Stimulated activated CD4-positive, alpha-beta T cell treated with anti-CD3 and anti-CD28 coated beads, TNF-alpha, amount 100 ng/mL, for 24 hours (primary cell): Measurements from ENCODE around the gene B3GNT3.
"Not testable (repeated sequence)": the region's sequence is repeated elsewhere in the genome, so short reads cannot be mapped to it uniquely, and the experiment has no call there.

Experiments used
- DNase-seq, 3 experiments: peaks; one replicate each; pipeline ENCODE4 v3.0.0-alpha.2; 2020; ENCODE audit warnings: low read depth in 3 of 3

The B3GNT3 gene

DNA sequence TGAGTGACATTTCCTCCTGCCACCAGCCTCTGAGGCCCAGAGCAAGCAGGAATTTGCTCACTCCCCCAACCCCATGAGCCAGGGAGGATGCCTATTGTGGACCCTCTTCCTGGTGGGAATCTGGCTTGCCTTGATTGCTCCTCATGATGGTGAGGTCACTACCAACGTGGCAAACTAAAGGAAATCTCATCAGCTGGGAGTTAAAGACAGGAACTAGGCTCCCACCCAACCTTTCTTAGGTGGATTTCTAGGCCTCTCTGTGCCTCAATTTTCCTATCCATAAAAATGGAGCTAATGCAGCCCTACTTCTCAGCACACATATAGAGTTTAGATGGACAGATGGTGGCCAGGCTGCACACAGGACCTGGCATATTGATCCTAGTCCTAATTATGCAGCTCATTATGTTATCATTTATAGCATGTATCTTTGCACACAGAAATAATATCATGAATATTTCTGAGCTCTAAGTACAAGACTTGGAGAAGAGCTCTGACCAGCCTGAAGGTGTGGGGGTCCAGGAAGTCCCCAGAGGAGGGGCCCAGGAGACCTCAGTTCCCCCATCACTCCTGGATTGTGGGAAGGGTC is 2.0 kb downstream of the B3GNT3 start:
- DNase-seq, result no peak

DNA sequence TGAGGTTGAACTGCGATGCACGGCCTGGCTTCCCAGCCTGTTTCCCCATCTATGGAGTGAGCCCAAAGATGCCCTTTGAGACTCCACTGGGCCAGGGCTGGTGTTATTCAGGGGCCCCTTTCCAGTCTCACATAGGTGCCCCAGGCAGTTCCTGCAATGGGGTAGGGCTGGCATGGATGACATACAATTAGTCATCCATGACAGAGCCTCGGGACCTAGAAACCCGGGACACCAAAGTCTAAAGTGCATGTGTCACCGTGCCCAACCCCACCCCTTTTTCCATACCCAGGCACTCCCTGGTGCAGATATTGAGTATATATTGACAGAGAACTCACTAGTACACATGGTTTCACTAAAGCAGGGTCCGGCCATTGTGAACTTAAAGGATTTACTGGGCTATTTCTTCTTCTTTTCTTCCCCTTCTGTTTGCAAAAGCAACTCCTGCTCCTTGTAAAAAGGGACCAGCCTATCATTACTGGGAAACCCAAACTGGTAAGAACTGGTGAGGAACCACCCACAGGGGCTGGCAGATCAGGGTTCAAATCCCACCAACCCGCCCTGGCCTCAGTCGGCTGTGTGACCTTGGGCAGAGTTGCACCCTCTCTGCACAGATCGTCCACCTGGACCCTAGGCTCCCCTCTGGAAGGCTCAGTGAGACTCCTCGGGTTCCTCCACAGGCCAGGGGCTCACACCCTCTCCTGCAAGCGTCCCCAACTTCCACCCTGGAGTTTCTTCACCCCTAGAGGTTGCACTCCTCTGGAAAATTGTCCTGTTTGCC is 2.7 kb downstream of the B3GNT3 start:
- DNase-seq, result peak; percentile 29 to 76 (median 33)

- not testable (repeated sequence) for DNase-seq
Measured at GRCh38 chr19:17798599-17798998, 3.7 kb downstream of the B3GNT3 start.

- no peak for DNase-seq
Measured at GRCh38 chr19:17802137-17802858, 7.4 kb downstream of the B3GNT3 start.

GRCh38 chr19:17803264-17803896 is 8.4 kb downstream of the B3GNT3 start:
- DNase-seq, result no peak

GRCh38 chr19:17805427-17805826 is 10.5 kb downstream of the B3GNT3 start:
- no peak for DNase-seq

GRCh38 chr19:17806945-17807344 is 12.0 kb downstream of the B3GNT3 start:
- DNase-seq, result no peak

GRCh38 chr19:17807731-17808316 is 12.9 kb downstream of the B3GNT3 start:
- DNase-seq, result no peak

- no peak for DNase-seq
Measured at GRCh38 chr19:17811103-17811502, 16.2 kb downstream of the B3GNT3 start.

DNA sequence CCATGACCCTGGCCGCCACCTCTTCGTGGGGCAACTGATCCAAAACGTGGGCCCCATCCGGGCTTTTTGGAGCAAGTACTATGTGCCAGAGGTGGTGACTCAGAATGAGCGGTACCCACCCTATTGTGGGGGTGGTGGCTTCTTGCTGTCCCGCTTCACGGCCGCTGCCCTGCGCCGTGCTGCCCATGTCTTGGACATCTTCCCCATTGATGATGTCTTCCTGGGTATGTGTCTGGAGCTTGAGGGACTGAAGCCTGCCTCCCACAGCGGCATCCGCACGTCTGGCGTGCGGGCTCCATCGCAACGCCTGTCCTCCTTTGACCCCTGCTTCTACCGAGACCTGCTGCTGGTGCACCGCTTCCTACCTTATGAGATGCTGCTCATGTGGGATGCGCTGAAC is 16.7 kb downstream of the B3GNT3 start:
- no peak for DNase-seq

DNA sequence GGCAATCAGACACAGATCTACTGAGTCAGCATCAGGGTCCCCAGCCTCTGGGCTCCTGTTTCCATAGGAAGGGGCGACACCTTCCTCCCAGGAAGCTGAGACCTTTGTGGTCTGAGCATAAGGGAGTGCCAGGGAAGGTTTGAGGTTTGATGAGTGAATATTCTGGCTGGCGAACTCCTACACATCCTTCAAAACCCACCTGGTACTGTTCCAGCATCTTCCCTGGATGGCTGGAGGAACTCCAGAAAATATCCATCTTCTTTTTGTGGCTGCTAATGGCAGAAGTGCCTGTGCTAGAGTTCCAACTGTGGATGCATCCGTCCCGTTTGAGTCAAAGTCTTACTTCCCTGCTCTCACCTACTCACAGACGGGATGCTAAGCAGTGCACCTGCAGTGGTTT is 17.2 kb downstream of the B3GNT3 start:
- no peak for DNase-seq

GRCh38 chr19:17817668-17818363 is 22.9 kb downstream of the B3GNT3 start:
- DNase-seq, result no peak

DNA sequence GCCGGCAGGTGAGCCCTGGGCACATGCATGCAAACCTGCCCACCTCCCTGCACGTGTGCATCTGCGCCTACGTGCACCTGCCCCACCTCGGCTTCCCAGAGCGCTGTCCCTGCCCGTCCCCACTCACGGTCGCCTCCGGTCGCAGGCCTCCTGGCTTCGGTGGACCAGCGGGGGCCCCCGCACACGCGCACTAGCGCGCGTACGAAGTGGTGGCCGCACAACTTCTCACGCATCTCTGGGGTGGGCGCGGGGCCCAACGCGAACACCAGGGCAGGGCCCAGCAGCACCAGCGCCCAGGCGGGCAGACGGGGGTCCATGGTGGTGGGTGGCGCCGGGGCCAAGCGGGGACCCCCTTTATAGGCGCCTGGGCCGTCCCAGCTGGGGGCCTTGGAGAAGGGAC is 26.3 kb downstream of the B3GNT3 start, which contains the start of gene INSL3:
INSL3 (minus strand) TSS at position 330 of the 400 bp plus-strand sequence; CDS start at position 317, 13 bp downstream.
- no peak for DNase-seq

GRCh38 chr19:17824339-17824738 is 29.4 kb downstream of the B3GNT3 start:
- no peak for DNase-seq

DNA sequence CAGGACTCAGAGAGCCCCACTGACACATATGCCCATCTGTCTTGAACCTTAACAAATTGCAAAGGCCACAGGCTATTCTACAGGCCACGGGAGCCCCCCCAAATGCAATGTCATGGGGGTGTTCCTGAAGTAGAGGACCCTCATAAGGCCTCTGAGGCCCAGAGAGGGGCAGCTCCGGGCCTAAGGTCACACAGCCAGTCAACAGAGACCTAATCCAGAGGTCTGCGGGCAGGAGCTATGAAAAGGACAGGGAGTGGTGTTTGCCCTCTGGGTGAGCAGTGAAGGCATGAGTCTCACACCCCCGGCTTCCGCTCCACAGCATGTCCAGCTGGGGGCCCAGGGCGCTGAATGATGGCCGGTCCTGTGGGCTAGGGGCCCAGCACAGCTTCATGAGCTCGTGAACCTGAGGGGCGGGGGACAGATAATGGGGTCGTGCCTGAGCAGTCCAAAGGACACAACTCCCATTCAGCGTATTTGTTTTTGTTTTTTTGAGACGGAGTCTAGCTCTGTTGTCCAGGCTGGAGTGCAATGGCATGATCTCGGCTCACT is 31.6 kb downstream of the B3GNT3 start:
- DNase-seq, result no peak

DNA sequence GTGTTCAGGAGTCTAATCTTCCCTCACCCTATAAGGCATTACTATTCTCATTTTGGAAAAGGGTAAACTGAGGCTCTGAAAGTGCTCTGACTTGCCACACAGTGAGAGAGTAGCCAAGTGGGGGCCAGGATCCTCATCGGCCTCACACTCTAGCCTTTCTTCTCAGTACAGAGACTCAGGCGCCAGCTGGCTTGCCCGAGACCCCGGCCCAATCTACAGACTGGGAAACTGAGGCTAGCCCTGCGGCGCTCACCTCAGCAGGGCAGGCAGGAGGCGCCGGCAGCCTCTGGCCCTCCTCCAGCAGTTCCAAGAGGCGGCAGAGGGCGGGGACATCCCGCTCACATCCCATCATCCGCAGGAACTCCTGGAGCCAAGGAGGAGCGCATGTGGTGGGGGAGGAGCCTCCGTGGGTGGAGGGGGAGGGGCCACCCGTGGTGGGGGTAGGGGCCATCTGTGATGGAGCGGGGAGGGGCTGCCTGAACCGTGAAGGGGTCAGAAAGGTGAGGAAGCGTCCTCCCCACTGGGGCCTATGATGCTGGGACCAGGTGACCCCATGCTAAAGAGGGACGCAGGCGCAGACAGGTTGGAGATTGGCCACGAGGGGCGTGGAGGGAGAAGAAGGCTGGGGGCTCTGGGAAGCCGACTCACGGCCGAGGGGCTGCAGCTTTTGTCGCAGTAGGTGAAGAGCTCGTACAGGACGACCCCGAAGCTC is 35.1 kb downstream of the B3GNT3 start:
- no peak for DNase-seq

- DNase-seq, result peak; percentile 27 to 62 (median 42)
Measured at GRCh38 chr19:17830567-17831418, 35.9 kb downstream of the B3GNT3 start.

DNA sequence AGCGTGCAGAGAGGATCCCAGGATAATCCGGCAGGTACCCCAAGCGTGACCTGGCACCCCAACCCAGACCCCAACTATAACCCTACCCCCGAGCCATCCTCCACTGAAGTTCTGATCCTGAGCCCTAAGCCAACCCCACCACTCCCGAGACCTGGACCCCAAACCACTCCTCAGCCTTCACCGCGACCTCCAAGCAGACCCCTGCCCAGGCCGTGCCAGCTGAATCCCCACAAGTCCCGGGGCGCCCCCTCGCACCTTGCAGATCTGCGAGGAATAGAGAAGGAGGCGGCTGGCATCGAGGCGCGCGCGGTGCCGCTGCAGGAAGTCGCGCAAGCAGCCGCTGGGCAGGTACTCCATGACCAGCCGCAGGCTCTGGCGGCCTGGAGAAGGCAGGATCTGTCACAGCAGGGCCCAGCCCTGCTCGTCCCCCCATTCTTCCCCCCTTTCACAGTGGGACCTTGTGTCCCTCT is 36.5 kb downstream of the B3GNT3 start:
- no peak for DNase-seq
